ENCODE results near the gene SYNJ2.

Gene SYNJ2

GRCh38 chr6:158044525-158044888 is 62.8 kb downstream of the SYNJ2 start:
- DNase-seq = no peak

- no peak for DNase-seq
Measured at GRCh38 chr6:158046201-158047126, 64.8 kb downstream of the SYNJ2 start.

- DNase-seq = no peak
Measured at GRCh38 chr6:158047127-158047518, 65.5 kb downstream of the SYNJ2 start.

GRCh38 chr6:158047563-158048323 is 66.1 kb downstream of the SYNJ2 start:
- DNase-seq = no peak

GRCh38 chr6:158048589-158048988 is 66.9 kb downstream of the SYNJ2 start:
- DNase-seq = no peak

- DNase-seq = no peak
Measured at GRCh38 chr6:158049055-158050028, 67.7 kb downstream of the SYNJ2 start.

GRCh38 chr6:158050107-158050735 is 68.6 kb downstream of the SYNJ2 start:
- DNase-seq = no peak

GRCh38 chr6:158050955-158051354 is 69.3 kb downstream of the SYNJ2 start:
- no peak for DNase-seq

GRCh38 chr6:158051968-158052367 is 70.3 kb downstream of the SYNJ2 start:
- no peak for DNase-seq

GRCh38 chr6:158053377-158054313 is 72.0 kb downstream of the SYNJ2 start:
- no peak for DNase-seq

GRCh38 chr6:158056355-158056754 is 74.7 kb downstream of the SYNJ2 start:
- no peak for DNase-seq

- no peak for DNase-seq
Measured at GRCh38 chr6:158056804-158057203, 75.1 kb downstream of the SYNJ2 start.

GRCh38 chr6:158057213-158057987 is 75.7 kb downstream of the SYNJ2 start:
- DNase-seq = no peak

GRCh38 chr6:158058171-158058651 is 76.5 kb downstream of the SYNJ2 start:
- no peak for DNase-seq

GRCh38 chr6:158059108-158059507 is 77.4 kb downstream of the SYNJ2 start:
- DNase-seq = no peak

- peak; percentile 68 to 86 for DNase-seq
Measured at GRCh38 chr6:158060455-158061360, 79.0 kb downstream of the SYNJ2 start.

- DNase-seq = no peak
Measured at GRCh38 chr6:158061361-158061708, 79.7 kb downstream of the SYNJ2 start.

GRCh38 chr6:158061709-158062461 is 80.2 kb downstream of the SYNJ2 start:
- no peak for DNase-seq
